TTC549 (cell line): ENCODE results near the gene CGNL1.

ENCODE experiments used
- FAIRE-seq: peaks from 2 replicates; lab custom pipeline; 2012; peaks lifted over from hg19 to GRCh38; lab: Jason Lieb, UNC

The CGNL1 gene

GRCh38 chr15:57375827-57376695, at the start of gene CGNL1:
Gene CGNL1 (plus strand): TSS chr15:57376505. CDS start chr15:57438000, 61,495 bp downstream.
- no peak for FAIRE-seq

GRCh38 chr15:57327985-57328471, 48.3 kb upstream of the CGNL1 start:
- no peak for FAIRE-seq

- FAIRE-seq: no peak
These were observed 47.8 kb upstream of the CGNL1 start for GRCh38 chr15:57328479-57328878.

- FAIRE-seq: no peak
These were observed 47.4 kb upstream of the CGNL1 start for GRCh38 chr15:57328897-57329296.

- FAIRE-seq: no peak
These were observed 46.5 kb upstream of the CGNL1 start for GRCh38 chr15:57329582-57330367.

- FAIRE-seq: no peak
These were observed 45.5 kb upstream of the CGNL1 start for GRCh38 chr15:57330619-57331340.

GRCh38 chr15:57332326-57332725, 44.0 kb upstream of the CGNL1 start:
- FAIRE-seq: no peak

- FAIRE-seq: no peak
These were observed 42.8 kb upstream of the CGNL1 start for GRCh38 chr15:57333487-57333886.

GRCh38 chr15:57334257-57334656, 42.0 kb upstream of the CGNL1 start:
- no peak for FAIRE-seq

GRCh38 chr15:57335293-57335715, 41.0 kb upstream of the CGNL1 start:
- FAIRE-seq: no peak

- FAIRE-seq: no peak
These were observed 40.6 kb upstream of the CGNL1 start for GRCh38 chr15:57335719-57336118.

GRCh38 chr15:57337868-57338411, 38.4 kb upstream of the CGNL1 start:
- no peak for FAIRE-seq

- no peak for FAIRE-seq
These were observed 37.0 kb upstream of the CGNL1 start for GRCh38 chr15:57339321-57339720.

GRCh38 chr15:57340682-57341259, 35.5 kb upstream of the CGNL1 start:
- FAIRE-seq: no peak

- no peak for FAIRE-seq
These were observed 33.3 kb upstream of the CGNL1 start for GRCh38 chr15:57343048-57343447.

GRCh38 chr15:57343498-57343897, 32.8 kb upstream of the CGNL1 start:
- FAIRE-seq: no peak

GRCh38 chr15:57344282-57344681, 32.0 kb upstream of the CGNL1 start:
- FAIRE-seq: no peak

- no peak for FAIRE-seq
These were observed 30.7 kb upstream of the CGNL1 start for GRCh38 chr15:57345584-57345983.

GRCh38 chr15:57348081-57348480, 28.2 kb upstream of the CGNL1 start:
- FAIRE-seq: no peak

- no peak for FAIRE-seq
These were observed 23.6 kb upstream of the CGNL1 start for GRCh38 chr15:57352535-57353316.

- FAIRE-seq: no peak
These were observed 22.9 kb upstream of the CGNL1 start for GRCh38 chr15:57353317-57353804.
